SK-N-SH treated with all-trans-retinoic acid at 6 μM for 48 hours (cell line): ENCODE measurements around the gene TMEM203.

Experiments
- ARNTL ChIP-seq: fragments of 450-650 bp; formaldehyde crosslinking; IDR thresholded peaks from 2 replicates; pipeline ENCODE4 v1.5.0; 2020; ENCODE audit warnings: low read depth, mild to moderate bottlenecking, moderate library complexity, borderline replicate concordance
- BACH2 ChIP-seq: fragments of 250-450 bp; sonication (Bioruptor Pico); IDR thresholded peaks from 2 replicates; pipeline ENCODE4 v1.9.0; 2021; ENCODE audit warnings: mild to moderate bottlenecking, borderline replicate concordance
- CREB5 ChIP-seq: fragments of 250-450 bp; sonication (Bioruptor Pico); IDR thresholded peaks from 2 replicates; pipeline ENCODE4 v1.5.1; 2020; ENCODE audit warnings: low read depth, mild to moderate bottlenecking, moderate library complexity
- CSDC2 ChIP-seq: fragments of 250-450 bp; sonication (Bioruptor Pico); IDR thresholded peaks from 2 replicates; pipeline ENCODE4 v1.5.0; 2020; ENCODE audit warnings: mild to moderate bottlenecking, moderate library complexity
- OSR1 ChIP-seq: fragments of 250-450 bp; sonication (Bioruptor Pico); IDR thresholded peaks from 2 replicates; pipeline ENCODE4 v1.8.0; 2022; ENCODE audit warnings: moderate library complexity, mild to moderate bottlenecking, inconsistent platforms
- PATZ1 ChIP-seq: fragments of 250-450 bp; sonication (Bioruptor Pico); IDR thresholded peaks from 2 replicates; pipeline ENCODE4 v1.8.0; 2020; ENCODE audit warnings: mild to moderate bottlenecking, moderate library complexity, borderline replicate concordance
- POU6F1 ChIP-seq: fragments of 250-450 bp; sonication (Bioruptor Pico); IDR thresholded peaks from 2 replicates; pipeline ENCODE4 v1.8.0; 2021; ENCODE audit warnings: low read depth, mild to moderate bottlenecking, moderate library complexity, borderline replicate concordance
- PPARA ChIP-seq: fragments of 250-450 bp; sonication (Bioruptor Pico); IDR thresholded peaks from 2 replicates; pipeline ENCODE4 v1.5.0; 2020; ENCODE audit warnings: mild to moderate bottlenecking, borderline replicate concordance
- TCF4 ChIP-seq: fragments of 250-450 bp; sonication (Bioruptor Pico); IDR thresholded peaks from 2 replicates; pipeline ENCODE4 v1.8.0; 2021; ENCODE audit warnings: mild to moderate bottlenecking, moderate library complexity, borderline replicate concordance
- TSHZ2 ChIP-seq: fragments of 250-450 bp; sonication (Bioruptor Pico); IDR thresholded peaks from 2 replicates; pipeline ENCODE4 v1.5.0; 2020; ENCODE audit warnings: mild to moderate bottlenecking, moderate library complexity
- ZC3H10 ChIP-seq: fragments of 250-450 bp; sonication (Bioruptor Pico); IDR thresholded peaks from 2 replicates; pipeline ENCODE4 v1.5.1; 2021; ENCODE audit warnings: mild to moderate bottlenecking, moderate library complexity
- ZFP3 ChIP-seq: fragments of 250-450 bp; sonication (Bioruptor Pico); IDR thresholded peaks from 2 replicates; pipeline ENCODE4 v1.5.0; 2020; ENCODE audit warnings: mild to moderate bottlenecking, moderate library complexity
- ZNF70 ChIP-seq: fragments of 450-650 bp; formaldehyde crosslinking; IDR thresholded peaks from 2 replicates; pipeline ENCODE4 v1.5.0; 2020; ENCODE audit warnings: mild to moderate bottlenecking, moderate library complexity
- TF ChIP-seq, protein P1 (sequence below): fragments of 250-450 bp; sonication (Bioruptor Pico); IDR thresholded peaks from 2 replicates; pipeline ENCODE4 v1.5.1; 2021; ENCODE audit warnings: mild to moderate bottlenecking, moderate library complexity

GRCh38 chr9:137169896-137170358 lies 35.5 kb downstream of the TMEM203 start, which contains the start of gene LRRC26:
- TF ChIP-seq OSR1 (CRISPR knock-in tag) = no peak
- no peak for TF ChIP-seq CREB5 (CRISPR knock-in tag)
- no peak for TF ChIP-seq PPARA
- TF ChIP-seq ZNF70 (CRISPR knock-in tag) = no peak
- TF ChIP-seq PATZ1 (CRISPR knock-in tag) = no peak
- TF ChIP-seq CSDC2 (CRISPR knock-in tag) = no peak
- TF ChIP-seq ARNTL (CRISPR knock-in tag) = no peak
- TF ChIP-seq ZC3H10 (CRISPR knock-in tag) = no peak
- no peak for TF ChIP-seq TSHZ2 (CRISPR knock-in tag)
- TF ChIP-seq BACH2 = no peak
- no peak for TF ChIP-seq POU6F1
- TF ChIP-seq ZFP3 = no peak
- no peak for TF ChIP-seq TCF4 (CRISPR knock-in tag)
- TF ChIP-seq, protein P1, sequence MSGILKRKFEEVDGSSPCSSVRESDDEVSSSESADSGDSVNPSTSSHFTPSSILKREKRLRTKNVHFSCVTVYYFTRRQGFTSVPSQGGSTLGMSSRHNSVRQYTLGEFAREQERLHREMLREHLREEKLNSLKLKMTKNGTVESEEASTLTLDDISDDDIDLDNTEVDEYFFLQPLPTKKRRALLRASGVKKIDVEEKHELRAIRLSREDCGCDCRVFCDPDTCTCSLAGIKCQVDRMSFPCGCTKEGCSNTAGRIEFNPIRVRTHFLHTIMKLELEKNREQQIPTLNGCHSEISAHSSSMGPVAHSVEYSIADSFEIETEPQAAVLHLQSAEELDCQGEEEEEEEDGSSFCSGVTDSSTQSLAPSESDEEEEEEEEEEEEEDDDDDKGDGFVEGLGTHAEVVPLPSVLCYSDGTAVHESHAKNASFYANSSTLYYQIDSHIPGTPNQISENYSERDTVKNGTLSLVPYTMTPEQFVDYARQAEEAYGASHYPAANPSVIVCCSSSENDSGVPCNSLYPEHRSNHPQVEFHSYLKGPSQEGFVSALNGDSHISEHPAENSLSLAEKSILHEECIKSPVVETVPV (CRISPR knock-in tag) = no peak
